Measurements from ENCODE around the gene TRIM56. TPM values are rescaled to one million over a fixed set of nuclear protein-coding genes. Genes with fewer than 3 reads are reported as not detected.
A peak's percentile ranks its signal among the peaks of the same experiment; 100 is the strongest.
"Not testable (repeated sequence)": the region's sequence is repeated elsewhere in the genome, so short reads cannot be mapped to it uniquely, and the experiment has no call there.

The TRIM56 gene, protein sequence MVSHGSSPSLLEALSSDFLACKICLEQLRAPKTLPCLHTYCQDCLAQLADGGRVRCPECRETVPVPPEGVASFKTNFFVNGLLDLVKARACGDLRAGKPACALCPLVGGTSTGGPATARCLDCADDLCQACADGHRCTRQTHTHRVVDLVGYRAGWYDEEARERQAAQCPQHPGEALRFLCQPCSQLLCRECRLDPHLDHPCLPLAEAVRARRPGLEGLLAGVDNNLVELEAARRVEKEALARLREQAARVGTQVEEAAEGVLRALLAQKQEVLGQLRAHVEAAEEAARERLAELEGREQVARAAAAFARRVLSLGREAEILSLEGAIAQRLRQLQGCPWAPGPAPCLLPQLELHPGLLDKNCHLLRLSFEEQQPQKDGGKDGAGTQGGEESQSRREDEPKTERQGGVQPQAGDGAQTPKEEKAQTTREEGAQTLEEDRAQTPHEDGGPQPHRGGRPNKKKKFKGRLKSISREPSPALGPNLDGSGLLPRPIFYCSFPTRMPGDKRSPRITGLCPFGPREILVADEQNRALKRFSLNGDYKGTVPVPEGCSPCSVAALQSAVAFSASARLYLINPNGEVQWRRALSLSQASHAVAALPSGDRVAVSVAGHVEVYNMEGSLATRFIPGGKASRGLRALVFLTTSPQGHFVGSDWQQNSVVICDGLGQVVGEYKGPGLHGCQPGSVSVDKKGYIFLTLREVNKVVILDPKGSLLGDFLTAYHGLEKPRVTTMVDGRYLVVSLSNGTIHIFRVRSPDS
- 47.1 TPM for total RNA-seq

DNA sequence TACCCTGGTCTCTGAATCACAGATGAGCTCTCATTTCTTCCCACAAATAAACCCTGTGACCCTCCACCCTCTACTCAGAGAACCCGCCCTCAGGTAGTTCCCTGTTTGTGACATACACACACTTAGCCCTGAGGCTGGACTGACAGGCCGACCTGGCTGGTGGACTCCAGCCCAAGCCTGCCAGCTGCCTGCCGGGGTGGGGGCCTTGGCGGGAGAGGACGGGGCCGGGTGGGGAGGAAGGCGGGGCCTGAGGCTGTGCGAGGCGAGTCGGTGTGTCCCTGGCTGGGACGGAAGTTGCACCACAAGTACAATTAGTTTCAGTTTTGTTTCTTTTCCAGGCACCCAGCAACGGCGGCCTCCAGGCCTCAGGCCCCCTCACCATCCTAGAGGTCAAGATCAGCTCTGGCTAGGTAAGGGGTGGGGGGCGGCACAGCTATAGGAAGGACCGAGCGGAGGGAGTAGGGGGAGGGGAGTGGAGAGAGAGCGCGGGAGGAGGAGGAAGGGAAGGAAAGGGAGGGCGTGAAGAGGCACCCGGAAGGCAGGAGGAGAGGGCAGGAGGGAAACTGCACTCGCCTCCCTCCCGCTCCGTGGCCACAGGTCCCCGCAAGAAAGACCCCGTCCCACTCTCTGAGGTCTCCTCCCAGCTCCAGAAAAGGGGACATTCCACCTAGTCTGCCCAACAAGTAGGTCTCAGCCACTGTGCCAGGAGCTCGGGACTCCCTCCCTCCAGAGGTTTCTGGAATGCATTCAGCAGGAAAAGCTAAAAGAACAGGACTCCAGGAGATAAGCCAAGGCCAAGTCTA is at the start of gene TRIM56:
TRIM56 (plus strand) TSS at position 320 of the 803 bp plus-strand sequence. CDS start 1,832 bp downstream, outside the sequence.
- peak; percentile 88 for DNase-seq (ENCODE audit: low spot score)
- peak; percentile 97 for ATAC-seq
- intact Hi-C loops (cut with DNase I) = no loop called here

DNA sequence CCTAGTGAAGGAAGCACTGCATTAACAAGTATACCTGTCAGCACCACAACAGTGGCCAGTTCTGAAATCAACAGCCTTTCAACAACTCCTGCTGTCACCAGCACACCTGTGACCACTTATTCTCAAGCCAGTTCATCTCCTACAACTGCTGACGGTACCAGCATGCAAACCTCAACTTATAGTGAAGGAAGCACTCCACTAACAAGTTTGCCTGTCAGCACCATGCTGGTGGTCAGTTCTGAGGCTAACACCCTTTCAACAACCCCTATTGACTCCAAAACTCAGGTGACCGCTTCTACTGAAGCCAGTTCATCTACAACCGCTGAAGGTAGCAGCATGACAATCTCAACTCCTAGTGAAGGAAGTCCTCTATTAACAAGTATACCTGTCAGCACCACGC is 49.3 kb upstream of the TRIM56 start:
- intact Hi-C loops (cut with DNase I) = no loop called here
- ATAC-seq (no peak), DNase-seq (ENCODE audit: low spot score) (no peak)

DNA sequence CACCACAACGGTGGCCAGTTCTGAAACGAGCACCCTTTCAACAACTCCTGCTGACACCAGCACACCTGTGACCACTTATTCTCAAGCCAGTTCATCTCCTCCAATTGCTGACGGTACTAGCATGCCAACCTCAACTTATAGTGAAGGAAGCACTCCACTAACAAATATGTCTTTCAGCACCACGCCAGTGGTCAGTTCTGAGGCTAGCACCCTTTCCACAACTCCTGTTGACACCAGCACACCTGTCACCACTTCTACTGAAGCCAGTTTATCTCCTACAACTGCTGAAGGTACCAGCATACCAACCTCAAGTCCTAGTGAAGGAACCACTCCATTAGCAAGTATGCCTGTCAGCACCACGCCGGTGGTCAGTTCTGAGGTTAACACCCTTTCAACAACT is 44.0 kb upstream of the TRIM56 start:
- intact Hi-C loops (cut with DNase I); DNase-seq (ENCODE audit: low spot score); ATAC-seq: not testable (repeated sequence)

DNA sequence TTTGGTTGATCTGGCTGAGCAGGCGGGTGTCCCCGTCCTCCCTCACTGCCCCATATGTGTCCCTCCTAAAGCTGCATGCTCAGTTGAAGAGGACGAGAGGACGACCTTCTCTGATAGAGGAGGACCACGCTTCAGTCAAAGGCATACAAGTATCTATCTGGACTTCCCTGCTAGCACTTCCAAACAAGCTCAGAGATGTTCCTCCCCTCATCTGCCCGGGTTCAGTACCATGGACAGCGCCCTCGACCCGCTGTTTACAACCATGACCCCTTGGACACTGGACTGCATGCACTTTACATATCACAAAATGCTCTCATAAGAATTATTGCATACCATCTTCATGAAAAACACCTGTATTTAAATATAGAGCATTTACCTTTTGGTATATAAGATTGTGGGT is 26.9 kb upstream of the TRIM56 start:
- intact Hi-C loops (cut with DNase I) = loop anchor here (5.0 kb wide), 2 partner anchors 161 to 256 kb away; partner anchors contain the start of gene ACHE
- DNase-seq (ENCODE audit: low spot score) = peak; percentile 83
- peak; percentile 73 for ATAC-seq

DNA sequence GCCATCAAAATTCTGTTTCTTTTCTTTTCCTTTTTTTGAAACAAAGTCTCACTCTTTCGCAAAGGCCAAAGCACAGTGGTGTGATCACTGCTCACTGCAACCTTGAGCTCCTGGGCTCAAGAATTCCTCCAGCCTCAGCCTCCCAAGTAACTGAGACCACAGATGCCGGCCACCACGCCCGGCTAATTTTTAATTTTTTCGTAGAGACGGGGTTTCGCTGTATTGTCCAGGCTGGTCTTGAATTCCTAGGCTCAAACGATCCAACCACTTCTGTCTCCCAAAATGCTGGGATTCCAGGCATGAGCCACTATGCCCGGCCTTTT is 25.7 kb upstream of the TRIM56 start:
- ATAC-seq (no peak), DNase-seq (ENCODE audit: low spot score) (no peak)
- intact Hi-C loops (cut with DNase I) = loop anchor here (5.0 kb wide), 2 partner anchors 162 to 257 kb away; partner anchors contain the start of gene ACHE

DNA sequence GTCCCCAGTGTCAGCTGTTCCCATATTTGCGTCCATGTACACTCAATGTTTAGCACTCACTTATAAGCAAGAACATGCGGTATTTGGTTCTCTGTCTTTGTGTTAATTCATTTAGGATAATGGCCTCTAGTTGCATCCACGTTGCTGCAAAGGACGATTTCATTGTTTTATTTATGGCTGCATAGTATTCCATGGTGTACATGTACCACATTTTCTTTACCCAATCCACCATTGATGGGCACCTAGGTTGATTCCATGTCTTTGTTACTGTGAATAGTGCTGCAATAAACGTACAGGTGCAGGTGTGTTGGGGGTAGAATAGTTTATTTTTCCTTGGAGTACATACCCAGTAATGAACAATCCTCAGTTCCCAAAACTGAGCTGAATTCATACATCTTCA is 24.3 kb upstream of the TRIM56 start:
- DNase-seq (ENCODE audit: low spot score) = no peak
- no peak for ATAC-seq
- intact Hi-C loops (cut with DNase I) = no loop called here

DNA sequence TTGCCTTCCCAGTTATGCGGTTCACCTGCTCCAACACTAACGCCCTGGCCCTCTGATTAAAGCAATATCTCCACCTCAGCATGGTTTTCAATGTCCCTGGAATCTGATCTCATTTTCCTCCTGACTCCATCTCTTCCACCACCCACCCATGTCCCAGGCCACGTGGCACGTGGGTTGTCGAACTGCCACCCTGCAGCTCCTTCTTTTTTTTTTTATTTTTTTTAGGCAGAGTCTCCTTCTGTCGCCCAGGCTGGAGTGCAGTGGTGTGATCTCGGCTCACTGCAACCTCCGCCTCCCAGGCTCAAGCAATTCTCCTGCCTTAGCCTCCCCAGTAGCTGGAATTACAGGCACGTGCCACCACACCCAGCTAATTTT is 21.1 kb upstream of the TRIM56 start:
- DNase-seq (ENCODE audit: low spot score); intact Hi-C loops (cut with DNase I); ATAC-seq: not testable (repeated sequence)

DNA sequence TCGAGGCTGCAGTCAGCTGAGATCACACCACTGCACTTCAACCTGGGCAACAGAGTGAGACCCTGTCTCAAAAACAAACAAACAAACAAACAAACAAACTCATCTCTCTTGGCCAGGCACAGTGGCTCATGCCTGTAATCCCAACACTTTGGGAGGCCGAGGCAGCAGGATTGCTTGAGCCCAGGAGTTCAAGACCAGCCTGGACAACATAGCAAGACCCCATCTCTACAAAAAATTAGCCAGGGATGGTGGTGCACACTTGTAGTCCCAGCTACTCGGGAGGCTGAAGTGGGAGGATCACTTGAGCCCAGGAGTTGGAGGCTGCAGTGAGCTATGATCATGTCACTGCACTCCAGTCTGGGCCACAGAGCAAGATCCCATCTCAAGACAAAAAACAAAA is 20.1 kb upstream of the TRIM56 start:
- DNase-seq (ENCODE audit: low spot score); intact Hi-C loops (cut with DNase I); ATAC-seq: not testable (repeated sequence)

DNA sequence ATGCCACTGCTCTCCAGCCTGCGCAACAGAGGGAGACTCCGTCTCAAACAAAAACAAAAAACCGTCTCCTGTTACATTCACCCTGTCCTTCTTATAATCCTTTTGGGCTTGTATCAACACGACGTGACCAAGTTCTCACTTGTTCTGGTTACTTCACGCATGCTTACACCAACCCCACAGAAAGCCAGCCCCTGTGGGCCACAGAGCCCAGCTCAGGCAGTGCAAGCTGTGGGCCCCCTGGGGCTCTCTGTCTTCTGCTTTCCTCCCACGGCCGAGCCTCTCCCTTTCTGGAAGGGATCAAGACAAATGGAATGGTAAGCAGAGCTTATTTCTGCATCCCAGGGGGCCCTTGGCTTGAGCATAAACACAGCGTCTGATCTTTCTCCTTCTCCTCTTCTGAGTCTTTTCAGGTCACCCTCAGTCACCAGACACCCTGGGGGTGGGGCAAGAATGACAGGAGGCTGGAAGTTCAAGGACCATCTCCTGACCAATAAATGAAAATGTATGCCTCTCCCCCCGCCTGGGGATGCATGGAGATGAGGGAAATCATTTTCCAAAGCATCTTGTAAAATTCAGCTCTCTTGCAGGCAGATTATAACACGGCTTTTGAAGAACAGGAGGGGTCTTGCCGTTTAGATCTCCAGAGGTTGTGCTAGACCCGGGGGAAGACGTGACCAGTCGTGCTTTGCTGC is 19.0 kb upstream of the TRIM56 start:
- ATAC-seq (no peak), DNase-seq (ENCODE audit: low spot score) (no peak)
- intact Hi-C loops (cut with DNase I) = no loop called here

DNA sequence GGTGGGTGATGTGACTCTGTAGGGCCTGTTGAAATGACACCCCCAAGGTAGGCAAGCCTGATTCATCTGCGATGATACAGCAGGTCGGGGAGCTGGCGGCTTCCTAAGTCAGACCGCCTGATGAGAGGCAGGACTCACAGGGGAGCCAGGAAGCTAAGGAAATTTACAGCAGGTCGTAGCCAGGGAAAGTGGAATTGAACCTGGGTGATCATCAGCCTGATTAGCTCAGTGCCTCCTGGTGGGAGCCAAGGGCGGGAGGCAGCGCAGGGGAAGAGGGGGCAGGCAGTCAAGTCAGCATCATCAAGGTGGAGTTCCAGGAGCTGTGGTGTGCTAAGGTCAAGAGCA is 18.5 kb upstream of the TRIM56 start:
- ATAC-seq (no peak), DNase-seq (ENCODE audit: low spot score) (no peak)
- intact Hi-C loops (cut with DNase I) = no loop called here

DNA sequence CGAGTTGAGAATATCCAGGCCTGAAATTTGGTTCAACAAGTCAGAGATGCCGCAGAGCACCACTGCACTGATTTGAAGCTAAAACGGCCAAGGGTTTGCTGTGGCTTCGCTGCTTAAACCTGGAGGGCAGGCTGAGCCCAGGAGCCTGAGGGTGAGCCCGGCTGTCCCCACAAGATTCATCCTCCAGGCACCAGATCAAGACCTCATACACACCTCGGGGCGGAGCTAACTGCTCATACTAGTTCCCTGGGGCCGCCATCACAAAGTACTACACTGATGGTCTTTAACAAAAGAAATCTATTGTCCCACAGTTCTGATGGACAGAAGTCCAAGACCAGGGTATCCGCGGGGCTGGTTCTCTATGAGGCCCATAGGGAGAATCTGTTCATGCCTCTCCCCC is 16.9 kb upstream of the TRIM56 start:
- no peak for DNase-seq (ENCODE audit: low spot score)
- intact Hi-C loops (cut with DNase I) = no loop called here

DNA sequence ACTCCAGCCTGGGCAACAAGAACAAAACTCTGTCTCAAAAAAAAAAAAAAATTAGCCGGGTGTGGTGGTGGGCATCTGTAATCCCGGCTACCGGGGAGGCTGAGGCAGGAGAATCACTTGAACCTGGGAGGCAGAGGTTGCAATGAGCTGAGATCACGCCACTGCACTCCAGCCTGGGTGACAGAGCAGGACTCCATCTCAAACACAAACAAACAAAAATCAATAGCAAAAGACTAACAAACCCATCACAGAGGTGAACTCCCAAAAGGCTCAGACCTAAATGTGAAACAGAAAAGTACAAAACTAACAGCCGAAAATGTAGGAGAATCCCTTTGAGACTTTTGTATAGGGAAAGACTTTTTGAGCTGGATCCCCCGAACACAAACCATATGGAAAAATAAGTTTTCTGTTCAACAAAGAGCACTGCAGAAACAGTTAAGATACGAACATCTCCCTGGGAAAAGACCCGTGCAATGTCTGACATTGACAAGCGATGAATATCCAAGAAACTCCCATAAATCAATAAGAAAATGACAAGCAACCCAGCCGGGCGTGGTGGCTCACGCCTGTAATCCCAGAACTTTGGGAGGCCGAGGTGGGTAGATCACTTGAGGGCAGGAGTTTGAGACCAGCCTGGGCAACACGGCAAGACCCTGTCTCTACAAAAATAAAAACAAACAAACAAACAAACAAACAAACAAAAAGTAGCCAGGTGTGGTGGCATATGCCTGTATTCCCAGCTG is 13.7 kb upstream of the TRIM56 start:
- DNase-seq (ENCODE audit: low spot score); intact Hi-C loops (cut with DNase I); ATAC-seq: not testable (repeated sequence)

More for the DNA sequence above, 16.9 kb upstream of the TRIM56 start:
- ATAC-seq = no peak

DNA sequence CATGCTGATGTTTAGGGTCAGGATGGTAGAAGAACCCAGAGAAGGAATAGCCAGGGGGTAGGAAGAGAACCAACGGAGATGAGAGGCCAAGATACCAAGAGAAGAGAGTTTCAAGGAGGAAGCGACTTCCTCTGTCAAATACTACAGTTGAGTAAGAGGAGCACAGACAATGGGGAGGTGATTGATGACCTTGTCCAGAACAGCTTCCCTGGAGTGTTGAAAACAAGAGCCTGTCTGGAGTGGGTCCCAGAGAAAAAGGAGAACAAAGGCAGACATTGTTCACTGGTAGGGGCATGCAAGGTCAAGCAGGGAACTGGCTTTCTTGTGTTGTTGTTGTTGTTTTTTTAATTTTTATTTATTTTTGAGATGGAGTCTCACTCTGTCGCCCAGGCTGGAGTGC is 9.6 kb upstream of the TRIM56 start:
- ATAC-seq = no peak
- intact Hi-C loops (cut with DNase I) = no loop called here
- DNase-seq (ENCODE audit: low spot score) = no peak

DNA sequence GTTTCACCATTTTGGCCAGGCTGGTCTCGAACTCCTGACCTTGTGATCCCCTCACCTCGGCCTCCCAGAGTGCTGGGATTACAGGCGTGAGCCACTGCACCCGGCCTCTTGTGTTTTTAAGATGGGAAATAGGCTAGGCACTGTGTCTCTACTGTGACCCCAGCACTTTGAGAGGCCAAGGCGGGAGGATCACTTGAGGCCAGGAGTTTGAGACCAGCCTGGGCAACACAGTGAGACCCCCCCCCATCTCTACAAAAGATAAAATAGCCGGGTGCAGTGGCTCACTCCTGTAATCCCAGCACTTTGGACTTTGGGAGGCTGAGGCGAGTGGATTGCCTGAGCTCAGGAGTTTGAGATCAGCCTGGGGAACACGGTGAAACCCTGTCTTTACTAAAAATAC is 9.1 kb upstream of the TRIM56 start:
- DNase-seq (ENCODE audit: low spot score); intact Hi-C loops (cut with DNase I); ATAC-seq: not testable (repeated sequence)

DNA sequence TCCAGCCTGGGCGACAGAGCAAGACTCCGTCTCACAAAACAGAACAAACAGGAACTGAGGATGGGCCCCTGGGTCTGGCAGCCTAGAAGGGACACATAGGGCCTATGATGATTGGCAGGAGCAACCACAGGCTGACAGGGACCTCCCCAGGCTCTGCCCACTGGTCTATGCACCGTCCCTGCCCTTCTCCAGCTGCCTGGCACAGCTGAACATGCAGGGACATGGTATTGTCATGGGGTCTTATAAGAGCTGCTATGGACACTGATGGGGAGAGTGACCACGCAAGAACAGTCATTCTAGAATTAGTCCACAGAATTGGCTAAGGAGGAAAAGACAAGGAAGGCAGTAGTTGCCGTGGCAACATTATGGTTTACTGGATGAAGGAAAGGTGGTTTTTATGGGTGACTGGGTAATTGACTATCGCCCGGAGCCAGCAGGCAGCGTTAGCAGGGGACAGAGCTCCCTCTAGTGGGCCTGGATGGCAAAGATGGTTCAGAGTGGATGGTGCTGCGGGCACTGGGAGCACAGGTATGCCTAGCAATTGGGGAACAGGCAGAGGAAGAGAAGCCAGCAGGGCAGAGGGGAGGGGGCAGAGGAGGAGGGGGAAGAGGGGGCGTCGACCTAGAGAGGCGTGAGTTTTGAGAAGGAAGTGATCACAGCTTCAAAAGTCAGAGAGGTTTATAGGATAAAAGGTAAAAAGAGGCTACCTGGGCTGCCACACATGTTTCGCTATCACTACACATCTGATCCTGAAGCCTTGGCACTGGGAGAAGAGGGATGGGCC is 7.8 kb upstream of the TRIM56 start:
- ATAC-seq = peak; percentile 80
- intact Hi-C loops (cut with DNase I) = no loop called here

DNA sequence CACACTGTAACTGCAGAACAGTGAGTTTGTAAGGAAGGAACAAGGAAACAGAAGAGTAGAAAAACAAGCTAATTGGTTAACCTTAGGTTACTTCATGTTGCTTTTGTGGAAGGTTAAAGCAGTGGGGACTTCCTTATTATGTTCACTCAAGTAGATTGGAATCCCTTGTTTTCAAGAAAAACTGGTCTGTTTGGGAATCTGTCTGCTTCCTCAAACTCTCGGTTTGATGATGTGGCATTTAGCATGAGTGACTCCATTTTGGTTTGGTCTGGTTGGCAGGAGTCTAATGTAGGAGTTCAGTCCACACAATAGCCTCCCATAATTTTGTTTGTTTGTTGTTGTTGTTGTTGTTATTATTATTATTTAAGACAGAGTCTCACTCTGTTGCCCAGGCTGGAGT is 3.8 kb upstream of the TRIM56 start:
- no peak for ATAC-seq
- intact Hi-C loops (cut with DNase I) = no loop called here
- no peak for DNase-seq (ENCODE audit: low spot score)

More for the DNA sequence above, 7.8 kb upstream of the TRIM56 start:
- peak; percentile 87 for DNase-seq (ENCODE audit: low spot score)

DNA sequence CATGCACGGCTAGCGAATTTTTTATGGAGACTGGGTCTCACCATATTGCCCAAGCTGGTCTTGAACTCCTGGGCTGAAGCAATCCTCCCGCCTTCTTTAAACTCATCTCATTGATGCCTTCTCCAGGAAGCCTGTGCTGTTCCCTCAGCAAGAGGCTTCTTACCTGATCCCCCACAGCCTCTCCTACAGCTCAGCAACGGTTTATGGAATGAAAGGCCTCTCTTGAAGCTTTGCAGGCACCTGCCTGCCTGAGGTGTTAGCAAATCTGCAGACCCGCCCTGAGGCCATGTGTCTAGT is 468 bp upstream of the TRIM56 start:
- intact Hi-C loops (cut with DNase I) = no loop called here
- ATAC-seq = no peak
- DNase-seq (ENCODE audit: low spot score) = no peak
